GM19193 (cell line): Measurements from ENCODE around the gene JPH3.

Source experiments
- POLR2A ChIP-seq: IDR thresholded peaks from 4 replicates; pipeline ENCODE4 v1.6.1; 2011; ENCODE audit not compliant: insufficient read depth, insufficient read length; ENCODE audit errors: extremely low read depth

Gene JPH3

DNA sequence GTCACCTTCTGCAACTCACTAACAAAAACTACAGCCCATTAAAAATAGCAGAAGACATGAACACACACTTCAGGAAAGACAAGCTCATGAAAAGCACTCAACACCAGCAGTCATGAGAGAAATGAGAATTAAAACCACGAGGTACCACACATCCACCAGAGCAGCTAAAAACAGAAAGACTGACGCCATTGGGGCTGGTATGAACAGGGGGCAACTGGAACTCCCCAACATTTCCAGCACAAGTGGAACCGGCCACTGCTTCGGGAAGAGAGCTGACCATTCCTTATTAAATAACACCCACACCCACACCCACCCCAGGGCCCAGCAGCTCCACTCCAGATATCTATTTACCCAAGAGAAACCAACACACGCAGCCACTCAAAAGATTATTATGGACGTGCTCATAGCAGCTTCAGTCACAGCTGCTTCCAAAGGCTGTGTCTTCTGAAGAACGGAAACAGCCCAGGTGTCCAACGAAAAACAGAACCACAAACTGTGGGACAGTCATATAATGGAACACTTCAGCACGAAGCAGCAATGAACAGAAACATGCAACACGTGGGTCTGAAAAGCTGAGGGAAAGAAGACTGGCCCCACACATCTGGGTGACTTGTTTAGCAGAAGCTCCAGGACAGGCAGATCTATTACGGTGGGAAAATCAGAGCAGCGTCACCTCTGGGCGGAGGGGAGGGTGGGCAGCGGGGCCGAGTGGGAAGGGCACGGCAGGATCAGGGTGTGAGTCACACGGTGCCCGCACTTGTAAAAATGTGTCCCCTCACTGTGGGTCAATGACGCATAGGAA lies 122.4 kb downstream of the JPH3 start:
- no peak for TF ChIP-seq POLR2A

DNA sequence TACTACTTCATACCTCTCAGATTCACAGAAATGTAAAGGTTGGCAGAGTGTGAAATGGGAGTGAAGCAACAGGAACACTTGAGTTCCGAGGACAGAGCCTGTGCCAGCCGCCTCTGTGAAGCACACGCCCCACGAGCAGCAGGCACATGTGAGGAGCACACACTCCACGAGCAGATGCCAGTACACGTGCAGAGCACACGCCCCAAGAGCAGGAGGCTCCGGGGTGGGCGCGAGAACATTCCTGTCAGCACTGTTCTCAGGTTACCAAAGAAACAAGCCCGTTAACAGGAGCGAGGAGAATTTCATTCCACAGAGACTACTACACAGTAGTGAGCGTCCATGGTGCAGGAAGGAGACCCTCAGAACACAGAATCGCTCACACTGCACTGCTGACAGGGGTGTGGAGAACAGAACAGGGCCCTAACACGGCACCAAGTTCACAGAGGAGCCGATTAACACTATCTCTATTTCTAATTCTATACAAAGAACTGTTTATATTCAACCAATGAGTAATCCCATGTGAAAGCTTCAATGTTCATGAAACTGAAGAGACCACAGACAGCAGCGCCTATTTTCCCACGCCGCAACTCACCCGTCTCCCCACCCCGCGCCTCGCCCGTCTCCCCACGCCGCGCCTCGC lies 123.4 kb downstream of the JPH3 start:
- no peak for TF ChIP-seq POLR2A

DNA sequence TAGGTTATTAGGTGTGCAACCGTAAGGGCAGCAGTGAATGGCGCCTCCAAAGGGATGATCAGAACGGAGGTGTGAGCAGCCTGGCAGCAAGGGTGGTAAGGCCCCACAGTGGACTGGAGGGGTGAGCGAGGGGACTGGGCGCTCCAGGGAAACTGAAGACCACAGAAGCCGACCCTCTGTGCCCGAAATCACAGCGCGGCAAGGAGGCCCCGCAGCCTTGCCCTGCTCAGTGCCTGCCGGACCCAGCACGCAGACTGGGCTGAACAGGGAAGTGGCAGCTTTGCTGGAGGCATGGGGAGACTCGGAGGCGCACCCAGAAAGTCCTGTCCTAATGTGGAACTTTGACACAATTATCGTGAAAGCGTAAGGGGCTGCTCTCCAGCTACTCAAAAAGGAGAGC lies 125.0 kb downstream of the JPH3 start:
- TF ChIP-seq POLR2A: no peak

DNA sequence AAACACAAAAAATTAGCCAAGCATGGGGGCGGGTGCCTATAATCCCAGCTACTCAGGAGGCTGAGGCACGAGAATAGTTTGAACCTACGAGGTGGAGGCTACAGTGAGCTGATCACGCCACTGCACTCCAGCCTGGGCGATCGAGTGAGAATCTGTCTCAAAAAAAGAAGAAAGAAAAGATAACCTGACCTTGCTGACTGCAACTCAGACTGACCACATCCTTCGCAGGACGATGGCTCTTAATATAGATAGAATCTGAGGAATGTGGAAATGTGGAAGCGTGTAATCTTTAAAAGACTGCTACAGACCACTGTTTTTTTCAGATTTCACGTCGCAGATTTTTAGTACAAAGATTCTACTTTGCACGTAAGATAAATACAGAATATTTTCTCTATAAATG lies 125.7 kb downstream of the JPH3 start:
- TF ChIP-seq POLR2A: no peak

DNA sequence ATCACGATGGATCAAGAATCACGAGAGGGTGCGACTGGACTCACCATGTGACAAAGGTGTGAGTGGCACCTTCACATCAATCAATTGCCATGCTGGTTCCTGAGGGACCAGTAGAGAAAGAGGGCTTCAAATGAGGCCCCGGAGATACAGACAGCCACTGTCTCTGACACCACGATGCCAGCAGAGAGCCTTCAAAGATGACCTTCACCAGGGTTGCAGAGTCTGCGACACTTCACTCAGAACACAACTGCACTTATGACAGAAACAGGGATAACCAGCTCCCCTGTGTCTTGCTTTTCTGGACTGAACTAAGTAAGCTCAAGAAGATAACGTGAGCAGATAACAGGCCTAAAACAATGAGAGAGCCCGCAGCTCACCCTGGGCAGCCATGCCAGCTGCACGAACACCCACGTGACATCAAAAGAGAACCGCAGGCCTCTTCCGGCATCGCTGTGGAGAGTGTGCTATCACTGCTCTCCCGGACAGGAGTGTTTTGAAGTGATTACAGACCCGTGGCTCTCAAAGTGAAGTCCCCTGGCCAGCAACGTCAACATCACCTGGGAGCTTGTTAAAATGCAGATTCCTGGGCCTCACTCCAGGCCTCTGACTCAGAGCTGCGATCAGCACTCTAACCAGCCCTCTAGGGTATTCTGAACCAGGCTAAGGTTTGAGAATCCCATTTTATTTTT lies 127.1 kb downstream of the JPH3 start:
- TF ChIP-seq POLR2A: no peak

DNA sequence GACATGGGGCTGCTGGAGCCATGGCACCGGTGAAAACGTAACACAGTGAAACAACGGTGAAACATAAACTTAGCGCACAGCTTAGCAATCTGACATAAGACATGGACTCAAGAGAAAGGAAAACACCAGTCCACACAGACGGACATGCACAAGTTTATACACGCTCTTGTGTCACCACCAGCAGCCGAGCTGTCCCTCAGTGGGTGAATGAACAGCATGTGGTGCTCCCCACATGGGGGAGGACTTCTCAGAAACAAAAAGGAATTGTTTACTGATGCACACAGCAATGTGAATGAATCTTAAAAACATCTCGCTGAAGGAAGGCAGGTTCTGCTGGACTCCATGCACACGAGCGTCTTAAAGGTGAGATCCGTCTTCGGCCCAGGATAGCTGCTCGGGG lies 129.3 kb downstream of the JPH3 start:
- no peak for TF ChIP-seq POLR2A

DNA sequence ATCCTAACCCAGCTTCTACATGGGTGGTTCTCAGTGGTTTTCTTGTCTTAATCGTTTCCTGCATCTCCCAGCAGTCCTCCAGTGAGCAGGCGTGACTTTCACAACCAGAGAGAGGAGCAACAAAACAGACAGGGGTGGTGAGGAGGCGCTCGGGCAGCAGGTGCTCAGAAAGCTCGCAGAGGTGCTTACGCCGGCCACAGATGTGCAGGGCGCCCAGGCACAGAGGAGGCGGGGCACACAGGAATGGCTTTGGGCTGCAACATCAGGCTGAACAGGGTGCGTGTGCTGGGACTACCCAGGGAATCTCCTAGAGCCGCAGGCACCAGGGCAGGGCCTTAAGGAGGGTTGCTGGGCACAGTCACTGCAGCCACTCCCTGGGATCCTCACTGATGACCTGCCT lies 130.9 kb downstream of the JPH3 start:
- no peak for TF ChIP-seq POLR2A

DNA sequence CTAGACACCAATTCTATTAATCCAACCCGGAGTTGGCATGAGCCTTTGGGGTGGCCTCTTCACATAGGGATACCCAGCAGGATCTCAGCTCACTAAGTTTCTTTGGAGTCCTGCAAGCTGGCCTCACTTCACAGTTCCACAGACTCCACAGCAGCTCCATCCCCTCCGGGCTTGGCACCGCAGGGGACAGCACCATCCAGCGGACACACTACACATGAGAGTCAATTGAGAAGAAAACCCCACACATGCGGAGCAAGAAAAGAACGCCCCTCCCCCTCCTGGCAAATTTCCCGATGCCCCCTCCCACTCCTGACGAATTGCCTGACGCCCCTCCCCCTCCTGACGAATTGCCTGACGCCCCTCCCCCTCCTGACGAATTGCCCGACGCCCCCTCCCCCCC lies 132.3 kb downstream of the JPH3 start:
- no peak for TF ChIP-seq POLR2A

DNA sequence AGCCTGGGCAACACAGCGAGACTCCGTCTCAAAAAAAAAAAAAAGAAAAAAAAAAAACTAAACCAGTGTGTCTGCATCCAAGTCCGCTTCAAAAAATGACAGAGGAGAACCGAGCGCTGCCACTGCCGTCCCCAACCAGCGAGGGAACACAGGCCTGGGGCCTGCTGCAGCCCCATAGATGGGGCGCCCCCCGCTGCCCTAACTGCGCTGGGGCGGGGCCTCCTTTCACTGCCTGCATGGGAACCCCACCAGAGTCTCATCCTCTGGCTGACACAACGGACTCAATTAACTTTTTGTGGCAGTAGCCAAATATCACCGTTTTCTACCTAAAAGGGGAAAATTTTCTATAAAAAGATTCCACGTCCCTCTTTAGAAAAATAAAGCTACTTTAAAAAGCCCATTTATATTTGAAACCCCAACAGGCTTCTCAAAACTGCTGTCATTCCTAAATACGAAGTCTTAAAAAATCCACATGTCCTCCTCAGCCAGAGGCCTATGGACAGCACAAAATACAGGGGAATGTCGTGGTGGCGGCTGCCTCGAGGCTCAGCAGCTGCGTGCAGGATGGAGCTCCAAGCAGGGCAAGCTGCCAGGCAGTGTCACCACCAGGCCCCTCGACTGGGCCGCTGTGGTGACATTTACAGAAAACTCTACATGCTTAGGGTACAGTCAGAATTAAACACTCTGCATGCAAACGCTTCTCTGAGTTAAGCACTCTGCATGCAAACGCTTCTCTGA lies 133.1 kb downstream of the JPH3 start:
- no peak for TF ChIP-seq POLR2A

DNA sequence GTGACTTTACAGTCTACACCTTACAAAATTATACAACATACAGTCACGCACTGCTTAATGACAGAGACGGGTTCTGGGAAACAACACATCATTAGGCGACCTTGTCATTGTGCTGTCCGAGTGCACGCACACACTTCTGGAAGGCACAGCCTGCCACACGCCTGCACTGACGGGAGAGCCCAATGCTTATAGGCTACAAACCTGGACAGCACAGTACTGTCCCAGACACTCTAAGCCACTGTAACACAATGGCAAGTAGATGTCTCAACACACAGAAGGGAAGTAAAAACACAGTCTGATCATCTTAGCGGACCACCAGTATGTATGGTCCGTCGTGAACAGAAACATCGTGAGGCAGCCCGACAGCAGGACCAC lies 133.7 kb downstream of the JPH3 start:
- TF ChIP-seq POLR2A: no peak

DNA sequence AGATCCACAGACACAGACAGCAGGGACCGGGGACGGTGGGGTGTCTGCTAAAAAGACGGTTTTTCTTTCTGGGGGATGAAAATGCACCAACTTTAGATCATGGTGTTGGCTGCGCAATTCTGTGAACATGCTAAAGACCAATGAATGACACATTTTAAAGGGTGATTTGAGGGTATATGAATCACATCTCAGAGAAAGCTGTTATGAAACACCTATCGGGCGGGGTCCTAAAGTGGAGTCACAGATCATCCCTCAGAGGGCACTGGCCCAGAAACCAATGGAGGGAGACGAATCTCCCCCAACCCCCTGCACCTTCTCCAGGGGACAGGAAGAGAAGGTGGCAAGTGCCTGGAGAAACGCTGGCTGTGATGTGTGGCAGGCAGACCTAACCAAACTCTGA lies 137.5 kb downstream of the JPH3 start:
- TF ChIP-seq POLR2A: no peak

DNA sequence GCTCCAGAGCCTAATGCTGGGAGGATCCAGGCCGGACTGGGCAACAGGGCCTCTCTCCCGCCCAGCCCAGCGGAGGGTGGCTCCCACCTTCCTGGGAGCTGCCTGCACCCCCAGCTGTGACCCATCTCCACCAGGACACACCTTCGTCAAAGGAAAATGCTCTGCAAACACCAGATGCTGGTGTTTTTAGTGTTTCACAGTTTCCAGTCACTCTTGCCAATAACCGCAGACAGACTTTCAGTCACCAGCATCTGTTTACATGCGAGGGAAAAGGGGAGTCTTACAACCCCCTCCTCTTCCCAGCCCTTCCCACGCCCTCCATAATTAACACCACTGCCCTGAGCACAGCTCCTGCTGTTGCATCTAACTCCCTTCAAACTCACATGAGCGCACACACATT lies 138.1 kb downstream of the JPH3 start:
- TF ChIP-seq POLR2A: no peak

DNA sequence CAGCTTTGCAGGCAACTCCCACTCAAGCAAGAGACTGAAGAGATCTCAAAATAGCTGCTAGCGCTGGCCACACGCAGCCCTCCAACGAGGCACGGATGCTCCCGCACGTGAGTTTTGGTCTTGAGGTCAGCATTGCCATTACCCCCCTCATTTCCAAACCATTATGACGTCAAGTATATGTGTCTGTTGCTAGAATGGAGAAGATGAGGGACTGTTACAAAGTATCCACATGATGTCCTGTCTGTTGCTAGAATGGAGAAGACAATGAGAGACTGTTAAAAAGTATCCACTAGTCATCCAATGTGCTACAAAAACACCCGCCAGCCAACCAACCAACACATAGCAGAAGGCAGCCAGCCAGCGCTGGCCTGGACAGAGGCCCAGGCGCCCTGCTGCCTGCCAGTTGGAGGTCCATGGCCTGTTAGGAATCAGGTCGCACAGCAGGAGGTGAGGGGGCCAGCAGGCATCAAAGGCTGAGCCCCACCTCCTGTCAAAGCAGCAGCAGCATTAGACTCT lies 138.7 kb downstream of the JPH3 start:
- TF ChIP-seq POLR2A: no peak

DNA sequence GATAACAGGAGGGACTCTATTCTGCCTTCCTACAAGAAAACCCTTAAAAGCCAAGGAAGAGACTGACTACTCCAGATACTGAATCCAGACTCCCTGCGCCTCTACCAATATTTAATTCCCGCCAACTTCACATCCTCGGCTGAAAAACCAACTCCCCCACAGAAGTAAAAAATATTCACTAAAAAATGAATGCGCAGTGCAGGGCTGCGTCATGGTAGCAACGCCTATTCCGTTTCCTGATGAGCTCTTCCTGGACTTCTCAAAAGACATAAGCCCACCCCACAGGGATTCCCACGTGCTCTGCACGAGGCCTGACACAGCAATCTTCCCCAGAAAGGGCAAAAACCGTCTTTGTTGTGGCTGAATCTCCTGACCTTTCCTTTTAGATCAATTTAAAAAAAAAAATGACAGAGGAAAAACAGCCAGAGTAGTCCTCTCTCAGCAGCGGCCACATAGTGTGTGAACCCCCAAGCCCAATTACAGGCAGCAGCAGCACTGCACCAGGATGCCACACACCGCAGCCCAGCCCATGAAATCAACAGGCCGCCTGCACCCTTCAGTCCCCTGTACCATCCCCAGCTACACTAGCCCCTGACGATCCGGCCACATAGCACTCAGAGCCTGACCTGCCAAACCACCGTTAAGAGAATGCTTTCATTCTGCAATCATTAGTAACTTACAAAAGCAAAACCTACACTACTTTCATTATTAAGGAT lies 139.6 kb downstream of the JPH3 start:
- TF ChIP-seq POLR2A: no peak

DNA sequence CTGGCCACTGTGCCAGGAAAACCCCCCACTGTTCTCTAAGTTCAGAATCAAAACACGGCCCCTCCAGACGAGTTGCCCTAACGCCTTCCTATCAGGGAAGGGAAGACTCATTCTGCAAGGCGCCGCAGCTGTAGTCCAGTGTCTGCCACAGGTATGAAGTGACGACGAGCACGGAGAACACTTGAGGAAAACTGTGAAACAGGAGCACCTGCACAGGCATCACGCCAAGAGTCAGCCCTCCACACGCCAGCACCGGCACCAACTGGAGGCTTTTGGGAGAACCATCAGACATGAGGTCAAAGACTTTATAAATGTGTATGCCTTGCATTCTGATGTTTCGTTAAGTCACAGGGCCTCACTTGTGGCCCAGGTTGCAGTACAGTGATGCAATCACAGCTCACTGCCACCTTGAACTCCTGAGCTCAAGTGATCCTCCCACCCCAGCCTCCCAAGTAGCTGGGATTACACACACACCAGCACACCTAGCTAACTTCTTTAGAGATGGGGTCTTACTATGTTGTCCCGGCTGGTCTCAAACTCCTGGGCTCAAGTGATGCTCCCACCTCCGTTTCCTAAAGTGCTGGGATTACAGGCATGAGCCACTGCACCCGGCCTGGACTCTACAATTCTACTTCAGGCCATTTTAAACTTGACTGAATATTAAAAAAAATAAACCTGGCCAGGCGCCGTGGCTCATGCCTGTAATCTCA lies 140.6 kb downstream of the JPH3 start:
- no peak for TF ChIP-seq POLR2A
